Motor neuron (in vitro differentiated cells): ENCODE measurements around the gene FEZF1. TPM values are rescaled to one million over a fixed set of nuclear protein-coding genes. Genes with fewer than 3 reads are reported as not detected.

Experiments
- total RNA-seq, 8 experiments: library from RNA; unstranded; fragments of 300-600 nt; gene quantifications; 2 replicates each; pipeline versions ENCODE4 v1.2.3 to v1.2.4, GENCODE V29; 2022

The FEZF1 gene
- total RNA-seq, 8 experiments from 2014 or later = 0.11 to 0.43 TPM; not detected in 6

Other genes with a start within 250 kb of the FEZF1 start
- gene AASS, start 160.5 kb downstream of the FEZF1 start, total RNA-seq = 10 to 100 TPM in 7 of 8 experiments, 1 to 10 TPM in 1; 8.7 to 51.8 (median 16.2) TPM